Parathyroid adenoma (tissue), 2 donors: ENCODE measurements around the gene TBC1D5.

ENCODE experiments used
- H2AFZ ChIP-seq: fragments of 300-600 bp; sonication (generic); one replicate; pipeline ENCODE4 v1.7.0; 2017; ENCODE audit warnings: antibody characterized with exemption, mild to moderate bottlenecking
- H3K27ac ChIP-seq: fragments of 300-600 bp; sonication (generic); one replicate; pipeline ENCODE4 v1.7.0; 2017
- H3K27me3 ChIP-seq: fragments of 300-600 bp; sonication (generic); one replicate; pipeline ENCODE4 v1.7.0; 2017; ENCODE audit warnings: low read length; ENCODE audit not compliant: control insufficient read depth, insufficient read depth
- H3K36me3 ChIP-seq: fragments of 300-600 bp; sonication (generic); one replicate; pipeline ENCODE4 v1.7.0; 2017; ENCODE audit warnings: low read length; ENCODE audit not compliant: control insufficient read depth, insufficient read depth
- H3K4me1 ChIP-seq: fragments of 300-600 bp; sonication (generic); one replicate; pipeline ENCODE4 v1.7.0; 2017; ENCODE audit warnings: control low read depth
- H3K4me2 ChIP-seq: fragments of 300-600 bp; sonication (generic); one replicate; pipeline ENCODE4 v1.7.0; 2017; ENCODE audit warnings: low read length
- H3K4me3 ChIP-seq: fragments of 300-600 bp; sonication (generic); one replicate; pipeline ENCODE4 v1.7.0; 2017; ENCODE audit warnings: low read depth, low read length
- H3K79me2 ChIP-seq: fragments of 300-600 bp; sonication (generic); one replicate; pipeline ENCODE4 v1.7.0; 2017; ENCODE audit warnings: control low read depth
- H3K9ac ChIP-seq: fragments of 300-600 bp; sonication (generic); one replicate; pipeline ENCODE4 v1.7.0; 2017; ENCODE audit warnings: mild to moderate bottlenecking
- H3K9me3 ChIP-seq: fragments of 300-600 bp; sonication (generic); one replicate; pipeline ENCODE4 v1.7.0; 2017; ENCODE audit warnings: low read length; ENCODE audit not compliant: control insufficient read depth
- CTCF ChIP-seq: fragments of 300-600 bp; sonication (generic); IDR thresholded peaks from one replicate; pipeline ENCODE4 v1.7.0; 2017; ENCODE audit warnings: antibody characterized with exemption, mild to moderate bottlenecking
- donor health status: primary hyperparathyroidism.

TBC1D5 gene

GRCh38 chr3:17432236-17432635 is 310.2 kb downstream of the TBC1D5 start:
- Histone ChIP-seq H3K27ac (no peak overlapping the region), H3K4me2 (no peak overlapping the region)

GRCh38 chr3:17431484-17432045 is 310.9 kb downstream of the TBC1D5 start:
- no peak for TF ChIP-seq CTCF
- H3K4me3 ChIP-seq, result no peak overlapping the region
- no peaks in the 10 kb centered on the region for H3K9me3 ChIP-seq
- no peak overlapping the region for H3K4me2 ChIP-seq
- no peak overlapping the region for H3K9ac ChIP-seq
- H3K79me2 ChIP-seq, result no peaks in the 10 kb centered on the region
- H3K27ac ChIP-seq, result no peak overlapping the region
- no peak overlapping the region for H2AFZ ChIP-seq
- no peaks in the 10 kb centered on the region for H3K36me3 ChIP-seq
- H3K27me3 ChIP-seq, result no peaks in the 10 kb centered on the region
- no peaks in the 10 kb centered on the region for H3K4me1 ChIP-seq

More at GRCh38 chr3:17432236-17432635, 310.2 kb downstream of the TBC1D5 start:
- H2AFZ ChIP-seq, result no peak overlapping the region
- no peak for TF ChIP-seq CTCF
- H3K9ac ChIP-seq, result no peak overlapping the region
- H3K4me1 ChIP-seq, result no peaks in the 10 kb centered on the region
- no peaks in the 10 kb centered on the region for H3K36me3 ChIP-seq
- no peaks in the 10 kb centered on the region for H3K27me3 ChIP-seq
- no peaks in the 10 kb centered on the region for H3K9me3 ChIP-seq
- H3K79me2 ChIP-seq, result no peaks in the 10 kb centered on the region
- no peak overlapping the region for H3K4me3 ChIP-seq

GRCh38 chr3:17431004-17431403 is 311.4 kb downstream of the TBC1D5 start:
- peak; percentile 41 for TF ChIP-seq CTCF
- H3K9ac ChIP-seq, result no peak overlapping the region
- H3K27ac ChIP-seq, result no peak overlapping the region

GRCh38 chr3:17430582-17430981 is 311.8 kb downstream of the TBC1D5 start:
- H2AFZ ChIP-seq, result no peak overlapping the region
- no peaks in the 10 kb centered on the region for H3K79me2 ChIP-seq
- no peak overlapping the region for H3K4me2 ChIP-seq
- H3K4me3 ChIP-seq, result no peak overlapping the region
- H3K27ac ChIP-seq, result no peak overlapping the region
- no peaks in the 10 kb centered on the region for H3K36me3 ChIP-seq
- TF ChIP-seq CTCF, result no peak
- no peaks in the 10 kb centered on the region for H3K9me3 ChIP-seq
- no peaks in the 10 kb centered on the region for H3K4me1 ChIP-seq
- H3K27me3 ChIP-seq, result no peaks in the 10 kb centered on the region
- H3K9ac ChIP-seq, result no peak overlapping the region

More at GRCh38 chr3:17431004-17431403, 311.4 kb downstream of the TBC1D5 start:
- Histone ChIP-seq H3K4me2 (no peak overlapping the region), H3K4me1 (no peaks in the 10 kb centered on the region), H3K9me3 (no peaks in the 10 kb centered on the region), H3K27me3 (no peaks in the 10 kb centered on the region), H3K36me3 (no peaks in the 10 kb centered on the region), H2AFZ (no peak overlapping the region), H3K79me2 (no peaks in the 10 kb centered on the region), H3K4me3 (no peak overlapping the region)

GRCh38 chr3:17423786-17424536 is 318.5 kb downstream of the TBC1D5 start:
- Histone ChIP-seq H3K4me2 (no peak overlapping the region), H3K36me3 (no peaks in the 10 kb centered on the region), H3K9ac (no peak overlapping the region), H3K27me3 (no peaks in the 10 kb centered on the region), H2AFZ (no peak overlapping the region), H3K4me3 (no peak overlapping the region), H3K4me1 (no peaks in the 10 kb centered on the region), H3K79me2 (no peaks in the 10 kb centered on the region), H3K9me3 (no peaks in the 10 kb centered on the region), H3K27ac (no peak overlapping the region)
- no peak for TF ChIP-seq CTCF
